ENCODE data around the gene IPCEF1.

IPCEF1 gene

GRCh38 chr6:154233383-154233782, 123.2 kb downstream of the IPCEF1 start:
- H3K4me3 ChIP-seq (ENCODE audit: low read depth, low read length): no peak overlapping the region

DNA sequence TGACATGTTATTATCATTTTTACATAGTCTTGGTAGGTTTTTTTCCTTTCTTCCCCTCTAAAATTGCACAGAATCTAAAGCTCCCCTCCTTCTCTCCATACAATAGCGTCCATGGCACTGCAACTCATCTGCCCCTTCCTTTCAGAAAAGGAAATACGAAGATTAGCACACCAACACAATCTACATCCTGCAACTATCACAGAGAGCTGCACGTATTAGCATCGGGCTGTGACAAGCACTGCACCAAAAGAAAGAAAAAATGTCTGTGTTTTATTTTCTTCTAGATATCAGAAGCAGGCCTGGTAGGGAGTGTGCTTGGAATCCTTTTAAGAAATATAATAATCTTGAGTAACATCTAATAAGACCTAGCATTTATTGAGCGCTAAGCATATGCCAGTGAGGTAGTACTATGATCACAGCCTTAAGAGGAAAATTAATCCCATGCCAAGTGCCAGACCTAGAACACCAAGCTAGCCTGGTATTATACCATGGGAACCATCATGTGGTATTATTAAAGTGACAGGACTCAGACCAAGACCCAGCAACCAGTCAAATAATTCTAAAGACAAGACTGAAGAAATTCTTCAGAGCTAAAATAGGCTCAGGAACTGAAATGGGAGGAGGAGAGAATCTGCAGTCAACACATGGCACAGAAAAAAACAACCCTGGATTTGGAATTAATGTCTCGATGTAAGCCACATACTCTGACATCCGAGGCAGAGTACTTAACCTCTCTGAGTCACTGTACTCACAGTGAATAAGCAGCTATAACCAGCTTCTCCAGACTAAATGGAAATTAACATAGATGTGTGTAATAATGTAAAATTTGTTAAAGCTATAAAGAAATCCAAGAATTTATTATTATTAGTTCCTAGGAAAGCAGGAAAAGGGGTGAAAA, 124.3 kb downstream of the IPCEF1 start:
- TF ChIP-seq CTCF (IDR thresholded peaks at IDR 0.05; ENCODE audit: borderline replicate concordance, insufficient read depth, low read depth, low read length): no peak
- H3K4me3 ChIP-seq (ENCODE audit: low read depth, low read length): no peak overlapping the region

More at GRCh38 chr6:154233383-154233782, 123.2 kb downstream of the IPCEF1 start:
- no peak for TF ChIP-seq CTCF (IDR thresholded peaks at IDR 0.05; ENCODE audit: borderline replicate concordance, insufficient read depth, low read depth, low read length)

GRCh38 chr6:154230910-154231595, 125.5 kb downstream of the IPCEF1 start:
- no peak for TF ChIP-seq CTCF (IDR thresholded peaks at IDR 0.05; ENCODE audit: borderline replicate concordance, insufficient read depth, low read depth, low read length)

GRCh38 chr6:154230393-154230792, 126.2 kb downstream of the IPCEF1 start:
- TF ChIP-seq CTCF (IDR thresholded peaks at IDR 0.05; ENCODE audit: borderline replicate concordance, insufficient read depth, low read depth, low read length): no peak
- no peak overlapping the region for H3K4me3 ChIP-seq (ENCODE audit: low read depth, low read length)

More at GRCh38 chr6:154230910-154231595, 125.5 kb downstream of the IPCEF1 start:
- H3K4me3 ChIP-seq (ENCODE audit: low read depth, low read length): no peak overlapping the region

DNA sequence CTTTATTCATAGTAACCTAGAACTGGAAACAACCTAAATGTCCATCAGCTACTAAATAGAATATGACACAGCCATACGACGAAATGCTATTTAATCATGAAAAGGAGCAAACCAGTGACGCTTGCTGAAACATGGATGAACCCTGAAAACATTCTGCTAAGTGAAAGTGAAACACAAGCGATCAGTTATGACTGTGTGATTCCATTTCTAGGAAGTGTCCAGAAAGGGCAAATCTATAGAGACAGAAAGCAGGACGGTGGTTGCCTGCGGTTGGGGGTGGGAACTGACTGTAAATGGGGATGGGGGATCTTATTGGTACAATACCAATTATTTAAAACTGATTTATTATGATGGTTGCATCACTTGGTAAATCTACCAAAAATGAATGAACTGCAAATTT, 126.8 kb downstream of the IPCEF1 start:
- no peak for TF ChIP-seq CTCF (IDR thresholded peaks at IDR 0.05; ENCODE audit: borderline replicate concordance, insufficient read depth, low read depth, low read length)
- H3K4me3 ChIP-seq (ENCODE audit: low read depth, low read length): no peak overlapping the region

DNA sequence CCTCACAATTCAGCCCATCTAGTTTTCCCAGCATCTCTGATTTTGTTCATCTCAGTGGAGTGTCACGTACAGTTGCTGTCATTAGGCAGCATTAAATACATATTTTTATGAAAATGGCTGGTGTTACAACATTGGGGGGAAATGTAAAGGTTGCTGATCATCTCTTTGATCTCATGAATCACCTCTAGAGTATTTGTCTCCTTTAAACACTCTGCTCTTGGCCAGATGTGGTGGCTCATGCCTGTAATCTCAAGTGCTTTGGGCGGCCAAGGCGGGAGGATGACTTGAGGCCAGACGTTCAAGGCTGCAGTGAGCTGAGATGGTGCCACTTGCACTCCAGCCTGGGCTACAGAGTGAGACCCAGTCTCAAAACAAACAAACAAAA, 128.1 kb downstream of the IPCEF1 start:
- no peak overlapping the region for H3K4me3 ChIP-seq (ENCODE audit: low read depth, low read length)
- no peak for TF ChIP-seq CTCF (IDR thresholded peaks at IDR 0.05; ENCODE audit: borderline replicate concordance, insufficient read depth, low read depth, low read length)
